ENCODE measurements around the gene SLC25A6. TPM values are rescaled to one million over a fixed set of nuclear protein-coding genes. Genes with fewer than 3 reads are reported as not detected.

The SLC25A6 gene
- total RNA-seq, 1 experiment from 2014 or later, result 553 TPM

DNA sequence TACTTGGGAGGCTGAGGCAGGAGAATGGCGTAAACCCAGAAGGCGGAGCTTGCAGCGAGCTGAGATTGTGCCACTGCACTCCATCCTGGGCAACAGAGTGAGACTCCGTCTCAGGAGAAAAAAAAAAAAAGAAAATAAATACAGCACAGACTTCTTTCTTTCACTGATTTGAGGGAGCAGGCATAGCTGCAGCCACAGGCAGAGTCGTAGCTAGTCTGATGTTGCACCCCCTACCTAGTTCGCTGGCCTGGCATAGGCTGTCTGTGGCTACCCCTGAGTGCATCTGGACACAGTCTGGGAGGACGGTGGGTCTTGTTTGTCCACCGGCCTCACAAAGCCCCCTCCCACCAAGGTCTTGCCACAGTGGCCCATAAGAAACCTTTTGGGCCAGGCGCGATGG is 33.9 kb downstream of the SLC25A6 start:
- H3K4ac ChIP-seq (ENCODE audit: low read depth, low read length), result no peak overlapping the region
- H3K23ac ChIP-seq (ENCODE audit: insufficient read length, low read depth, low read length), result no peak overlapping the region
- WGBS (ENCODE audit: extremely low coverage, insufficient read length, low lambda C conversion rate), result no CpG with 5 or more reads among the region's 10 CpGs
- no peak overlapping the region for H4K91ac ChIP-seq (ENCODE audit: insufficient read length, low read depth, low read length)
- TF ChIP-seq, protein P1, sequence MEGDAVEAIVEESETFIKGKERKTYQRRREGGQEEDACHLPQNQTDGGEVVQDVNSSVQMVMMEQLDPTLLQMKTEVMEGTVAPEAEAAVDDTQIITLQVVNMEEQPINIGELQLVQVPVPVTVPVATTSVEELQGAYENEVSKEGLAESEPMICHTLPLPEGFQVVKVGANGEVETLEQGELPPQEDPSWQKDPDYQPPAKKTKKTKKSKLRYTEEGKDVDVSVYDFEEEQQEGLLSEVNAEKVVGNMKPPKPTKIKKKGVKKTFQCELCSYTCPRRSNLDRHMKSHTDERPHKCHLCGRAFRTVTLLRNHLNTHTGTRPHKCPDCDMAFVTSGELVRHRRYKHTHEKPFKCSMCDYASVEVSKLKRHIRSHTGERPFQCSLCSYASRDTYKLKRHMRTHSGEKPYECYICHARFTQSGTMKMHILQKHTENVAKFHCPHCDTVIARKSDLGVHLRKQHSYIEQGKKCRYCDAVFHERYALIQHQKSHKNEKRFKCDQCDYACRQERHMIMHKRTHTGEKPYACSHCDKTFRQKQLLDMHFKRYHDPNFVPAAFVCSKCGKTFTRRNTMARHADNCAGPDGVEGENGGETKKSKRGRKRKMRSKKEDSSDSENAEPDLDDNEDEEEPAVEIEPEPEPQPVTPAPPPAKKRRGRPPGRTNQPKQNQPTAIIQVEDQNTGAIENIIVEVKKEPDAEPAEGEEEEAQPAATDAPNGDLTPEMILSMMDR (conservative IDR thresholded peaks at IDR 0.05), result no peak
- no peaks in the 10 kb centered on the region for H4K20me1 ChIP-seq (ENCODE audit: control insufficient read depth, insufficient read depth, insufficient read length)
- no peak overlapping the region for H2BK12ac ChIP-seq (ENCODE audit: insufficient read length, low read depth, low read length)
- H3K4me2 ChIP-seq (ENCODE audit: insufficient read depth, insufficient read length, low read length), result no peak overlapping the region
- H3K27me3 ChIP-seq (ENCODE audit: insufficient read depth, low read length), result no peaks in the 10 kb centered on the region
- H3K9ac ChIP-seq (ENCODE audit: extremely low read depth, insufficient read length, low read length), result no peak overlapping the region
- H3K79me1 ChIP-seq (ENCODE audit: insufficient read depth, low read depth, low read length, poor library complexity, severe bottlenecking), result no peaks in the 10 kb centered on the region
- no peak overlapping the region for H2BK5ac ChIP-seq (ENCODE audit: insufficient read length, low read length)
- peaks cover 2% of the 10 kb centered on the region; the same call in 1 of the 2 replicates for H3K27me3 Mint-ChIP-seq (ENCODE audit: low read depth)
- no peak overlapping the region for H3K4me3 Mint-ChIP-seq
- no peaks in the 10 kb centered on the region for H3K79me2 ChIP-seq (ENCODE audit: insufficient read depth, low read length)
- peaks cover 13 to 33% (median 25%) of the 10 kb centered on the region in 3 experiments; a peak in 6 of 7 replicates for H3K36me3 Mint-ChIP-seq (ENCODE audit: insufficient read depth in 1 of 3, low read depth in 3 of 3)
- no peak overlapping the region for H4K5ac ChIP-seq (ENCODE audit: insufficient read length, low read depth, low read length)
- H3K14ac ChIP-seq (ENCODE audit: insufficient read depth, low read length), result no peak overlapping the region
- no peak overlapping the region for H2AK5ac ChIP-seq (ENCODE audit: insufficient read length, low read length)
- H2BK15ac ChIP-seq (ENCODE audit: low read depth, low read length), result no peak overlapping the region
- no peak overlapping the region for H3K56ac ChIP-seq (ENCODE audit: insufficient read length, low read depth, low read length)
- H2AFZ ChIP-seq (ENCODE audit: low read length), result no peak overlapping the region
- H3K9me3 ChIP-seq (ENCODE audit: control insufficient read depth, low read depth, low read length), result no peaks in the 10 kb centered on the region
- no peak overlapping the region for H3K27ac Mint-ChIP-seq
- H3K18ac ChIP-seq (ENCODE audit: insufficient read length, low read depth, low read length), result no peak overlapping the region
- H3T11ph ChIP-seq (ENCODE audit: low read length), result no peak overlapping the region
- no peak overlapping the region for H2BK20ac ChIP-seq (ENCODE audit: low read depth, low read length, poor library complexity, severe bottlenecking)
- no peaks in the 10 kb centered on the region for H3K23me2 ChIP-seq (ENCODE audit: insufficient read length, low read depth, low read length, poor library complexity, severe bottlenecking)
- H3K9me3 Mint-ChIP-seq, result peaks cover 2 to 4% of the 10 kb centered on the region in 2 experiments; a peak in 2 of 5 replicates
- H3K27ac ChIP-seq (ENCODE audit: insufficient read length, low read depth, low read length), result no peak overlapping the region
- H4K8ac ChIP-seq (replicated peaks; ENCODE audit: insufficient read length, low read depth, low read length), result no peak overlapping the region
- H2BK120ac ChIP-seq (ENCODE audit: low read depth, low read length, poor library complexity, severe bottlenecking), result no peak overlapping the region
- peaks cover 10 to 24% of the 10 kb centered on the region in 2 experiments for H3K4me1 Mint-ChIP-seq
- H3K4me1 ChIP-seq (ENCODE audit: insufficient read depth, low read length), result no peaks in the 10 kb centered on the region; the same call in 1 of the 2 replicates
- no peak for DNase-seq

All from H9 (cell line).